Glomerular visceral epithelial cell (primary cell): ENCODE results near the gene TSEN54.

ENCODE experiments used
- DNase-seq: peaks from one replicate; pipeline ENCODE4 v3.0.0-alpha.2; 2016; ENCODE audit errors: extremely low spot score

TSEN54 gene

GRCh38 chr17:75564195-75564594, 47.9 kb downstream of the TSEN54 start:
- DNase-seq = no peak

DNA sequence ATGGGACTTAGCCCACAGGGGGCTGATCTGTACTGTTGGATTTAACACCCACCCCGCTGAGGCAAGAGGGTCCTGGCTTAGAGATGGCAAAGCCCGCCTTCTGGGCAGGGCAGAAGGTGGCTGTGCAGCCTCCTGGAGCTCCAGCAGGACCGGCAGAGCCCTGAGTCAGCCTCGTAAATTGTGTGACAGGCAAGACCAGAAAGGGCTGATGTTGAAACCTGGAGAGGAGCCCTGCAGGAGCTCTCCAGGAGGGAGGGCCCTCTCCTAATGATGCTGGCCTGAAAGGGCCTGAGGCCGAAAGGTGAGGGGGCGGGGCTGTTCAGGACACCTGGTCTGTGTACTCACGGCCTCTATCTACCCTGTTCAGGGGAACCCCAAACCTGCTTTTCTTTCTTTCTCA, 48.7 kb downstream of the TSEN54 start:
- DNase-seq = peak; percentile 36

GRCh38 chr17:75565618-75566017, 49.3 kb downstream of the TSEN54 start:
- no peak for DNase-seq

- peak; percentile 37 for DNase-seq
Observed at GRCh38 chr17:75566416-75566815, 50.1 kb downstream of the TSEN54 start.

- no peak for DNase-seq
Observed at GRCh38 chr17:75566834-75567233, 50.5 kb downstream of the TSEN54 start.

GRCh38 chr17:75568412-75569255, 52.3 kb downstream of the TSEN54 start:
- no peak for DNase-seq

GRCh38 chr17:75570034-75570676, 53.8 kb downstream of the TSEN54 start:
- DNase-seq = no peak

DNA sequence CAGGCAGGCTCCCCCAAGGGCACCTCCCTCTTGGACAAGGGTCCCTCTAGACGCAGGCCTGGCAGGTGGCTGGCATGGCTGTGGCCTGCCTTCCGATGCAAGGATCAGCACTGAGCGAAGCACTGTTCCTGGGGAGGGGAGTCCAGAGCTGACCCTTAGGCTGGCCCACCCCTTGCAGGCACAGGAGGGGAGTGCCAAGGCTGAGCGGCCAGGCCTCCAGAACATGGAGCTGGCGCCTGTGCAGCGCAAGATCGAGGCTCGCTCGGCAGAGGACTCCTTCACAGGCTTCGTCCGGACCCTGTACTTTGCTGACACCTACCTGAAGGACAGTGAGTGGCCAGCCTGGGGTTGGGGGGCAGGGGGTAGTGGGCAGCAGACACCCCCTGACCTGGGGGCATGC, 54.4 kb downstream of the TSEN54 start:
- no peak for DNase-seq

DNA sequence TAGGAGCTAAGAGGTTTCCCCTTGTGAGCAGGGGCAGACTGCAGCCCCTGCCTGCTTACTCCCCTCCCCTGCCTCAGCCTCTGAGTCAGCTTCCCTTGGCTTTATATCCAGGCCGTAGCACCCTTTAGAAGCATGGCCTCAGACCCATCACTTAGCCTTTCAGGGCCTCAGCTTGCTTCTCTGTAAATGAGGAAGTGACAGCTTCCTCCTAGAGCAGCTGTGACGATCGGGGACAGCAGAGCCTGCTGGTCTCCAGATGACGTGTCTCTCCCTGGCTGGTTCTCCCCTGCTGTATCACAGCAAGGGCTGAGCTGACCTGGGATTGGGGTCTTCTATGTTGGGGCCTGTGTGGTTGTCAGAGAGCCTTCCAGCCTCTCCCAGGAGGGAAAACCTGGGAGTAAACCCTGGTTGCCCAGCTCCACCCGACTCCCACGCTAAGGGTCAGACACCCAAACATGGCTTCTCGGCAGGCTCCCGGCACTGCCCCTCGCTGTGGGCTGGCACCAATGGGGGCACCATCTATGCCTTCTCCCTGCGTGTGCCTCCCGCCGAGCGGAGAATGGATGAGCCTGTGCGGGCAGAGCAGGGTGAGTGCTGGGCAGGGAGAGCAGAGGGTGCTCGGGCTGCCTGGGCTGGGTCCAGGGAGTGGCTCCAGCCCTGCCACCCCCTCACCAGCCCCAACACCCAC, 55.0 kb downstream of the TSEN54 start:
- DNase-seq = no peak

- no peak for DNase-seq
Observed at GRCh38 chr17:75571885-75572215, 55.5 kb downstream of the TSEN54 start.

DNA sequence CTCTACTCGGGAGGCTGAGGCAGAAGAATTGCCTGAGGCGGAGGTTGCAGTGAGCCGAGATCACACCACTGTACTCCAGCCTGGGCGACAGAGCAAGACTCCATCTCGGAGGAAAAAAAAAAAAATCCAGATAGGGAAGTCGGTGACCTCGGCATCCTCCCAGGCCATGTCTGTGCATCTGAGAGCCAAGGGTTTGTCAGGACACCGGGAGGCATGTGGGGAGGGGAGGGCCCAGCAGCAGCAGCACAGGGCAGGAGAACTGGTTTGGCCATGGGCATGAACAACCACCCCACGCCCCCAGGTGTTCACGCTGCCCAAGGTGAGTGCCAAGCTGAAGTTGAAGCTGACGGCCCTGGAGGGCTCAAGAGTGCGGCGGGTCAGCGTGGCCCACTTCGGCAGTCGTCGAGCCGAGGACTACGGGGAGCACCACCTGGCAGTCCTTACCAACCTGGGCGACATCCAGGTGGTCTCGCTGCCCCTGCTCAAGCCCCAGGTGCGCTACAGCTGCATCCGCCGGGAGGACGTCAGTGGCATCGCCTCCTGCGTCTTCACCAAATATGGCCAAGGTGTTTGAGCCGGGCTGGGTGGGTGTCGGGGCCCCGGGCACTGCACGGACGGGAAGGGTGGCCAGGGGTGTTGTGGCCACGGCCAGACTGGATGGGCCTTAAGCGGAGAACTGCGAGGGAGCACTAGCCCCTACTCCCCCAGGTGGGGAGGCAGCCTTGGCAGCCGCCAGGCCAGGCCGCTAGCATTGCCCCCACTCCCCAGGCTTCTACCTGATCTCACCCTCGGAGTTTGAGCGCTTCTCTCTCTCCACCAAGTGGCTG, 56.6 kb downstream of the TSEN54 start:
- DNase-seq = no peak

DNA sequence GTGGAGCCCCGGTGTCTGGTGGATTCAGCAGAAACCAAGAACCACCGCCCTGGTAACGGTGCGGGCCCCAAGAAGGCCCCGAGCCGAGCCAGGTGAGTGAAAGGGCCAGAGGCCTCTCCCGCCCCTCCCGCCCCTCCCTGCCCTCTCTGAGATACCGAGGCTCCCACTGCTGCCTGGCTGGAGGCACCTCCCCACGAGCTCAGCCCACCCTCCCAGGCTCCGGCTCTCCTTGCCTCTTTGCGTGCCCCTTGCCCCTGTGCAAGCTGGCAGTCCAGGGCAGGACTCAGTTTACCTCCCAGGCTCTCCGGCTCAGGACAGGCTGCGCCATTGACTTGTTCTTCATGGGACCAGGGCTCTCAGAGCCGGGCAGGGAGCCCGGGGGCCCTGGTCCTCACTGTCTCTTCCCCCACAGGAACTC, 57.2 kb downstream of the TSEN54 start:
- DNase-seq = no peak

- no peak for DNase-seq
Observed at GRCh38 chr17:75573994-75574393, 57.7 kb downstream of the TSEN54 start.
